ENCODE results near the gene NBEAL2.

DNA sequence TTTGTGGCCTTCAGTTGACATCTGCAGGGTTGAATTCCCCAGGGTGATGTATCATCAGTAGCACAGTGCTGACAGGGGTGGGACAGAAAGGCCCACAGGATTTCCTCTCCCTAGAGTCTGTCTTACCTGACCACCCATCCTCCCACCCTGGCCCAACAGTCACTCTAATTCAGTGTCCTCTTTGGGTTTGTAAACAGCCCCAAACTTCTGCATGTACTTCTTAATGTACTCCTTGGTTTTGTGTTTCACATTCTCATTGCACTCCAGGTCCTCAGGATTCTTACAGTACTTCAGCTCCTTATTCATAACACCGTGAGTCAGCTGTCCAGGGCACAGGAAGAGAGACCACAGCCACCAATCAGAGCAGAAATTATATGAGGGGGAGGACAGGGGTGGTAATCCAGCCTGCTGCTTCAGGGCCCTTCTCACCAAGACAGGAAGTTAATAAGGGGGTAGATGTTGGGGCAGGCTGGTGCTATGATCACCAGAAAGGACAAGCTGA, 37.5 kb downstream of the NBEAL2 start:
- TF ChIP-seq TAF1 (IDR thresholded peaks at IDR 0.05; ENCODE audit: low read depth) (no peak), EZH2 (IDR thresholded peaks at IDR 0.05; ENCODE audit: borderline replicate concordance, insufficient read depth, low read length, poor library complexity, severe bottlenecking) (no peak), RAD21 (conservative IDR thresholded peaks at IDR 0.05) (no peak), MXI1 (conservative IDR thresholded peaks at IDR 0.05; ENCODE audit: poor library complexity, severe bottlenecking) (no peak), SMC3 (conservative IDR thresholded peaks at IDR 0.05; ENCODE audit: poor library complexity) (no peak), POLR2AphosphoS5 (IDR thresholded peaks at IDR 0.05) (no peak), EP300 (conservative IDR thresholded peaks at IDR 0.05; ENCODE audit: poor library complexity, severe bottlenecking) (no peak)
- TF ChIP-seq, protein P1, sequence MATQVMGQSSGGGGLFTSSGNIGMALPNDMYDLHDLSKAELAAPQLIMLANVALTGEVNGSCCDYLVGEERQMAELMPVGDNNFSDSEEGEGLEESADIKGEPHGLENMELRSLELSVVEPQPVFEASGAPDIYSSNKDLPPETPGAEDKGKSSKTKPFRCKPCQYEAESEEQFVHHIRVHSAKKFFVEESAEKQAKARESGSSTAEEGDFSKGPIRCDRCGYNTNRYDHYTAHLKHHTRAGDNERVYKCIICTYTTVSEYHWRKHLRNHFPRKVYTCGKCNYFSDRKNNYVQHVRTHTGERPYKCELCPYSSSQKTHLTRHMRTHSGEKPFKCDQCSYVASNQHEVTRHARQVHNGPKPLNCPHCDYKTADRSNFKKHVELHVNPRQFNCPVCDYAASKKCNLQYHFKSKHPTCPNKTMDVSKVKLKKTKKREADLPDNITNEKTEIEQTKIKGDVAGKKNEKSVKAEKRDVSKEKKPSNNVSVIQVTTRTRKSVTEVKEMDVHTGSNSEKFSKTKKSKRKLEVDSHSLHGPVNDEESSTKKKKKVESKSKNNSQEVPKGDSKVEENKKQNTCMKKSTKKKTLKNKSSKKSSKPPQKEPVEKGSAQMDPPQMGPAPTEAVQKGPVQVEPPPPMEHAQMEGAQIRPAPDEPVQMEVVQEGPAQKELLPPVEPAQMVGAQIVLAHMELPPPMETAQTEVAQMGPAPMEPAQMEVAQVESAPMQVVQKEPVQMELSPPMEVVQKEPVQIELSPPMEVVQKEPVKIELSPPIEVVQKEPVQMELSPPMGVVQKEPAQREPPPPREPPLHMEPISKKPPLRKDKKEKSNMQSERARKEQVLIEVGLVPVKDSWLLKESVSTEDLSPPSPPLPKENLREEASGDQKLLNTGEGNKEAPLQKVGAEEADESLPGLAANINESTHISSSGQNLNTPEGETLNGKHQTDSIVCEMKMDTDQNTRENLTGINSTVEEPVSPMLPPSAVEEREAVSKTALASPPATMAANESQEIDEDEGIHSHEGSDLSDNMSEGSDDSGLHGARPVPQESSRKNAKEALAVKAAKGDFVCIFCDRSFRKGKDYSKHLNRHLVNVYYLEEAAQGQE (IDR thresholded peaks at IDR 0.05; ENCODE audit: borderline replicate concordance): no peak
- TF ChIP-seq, protein P2, sequence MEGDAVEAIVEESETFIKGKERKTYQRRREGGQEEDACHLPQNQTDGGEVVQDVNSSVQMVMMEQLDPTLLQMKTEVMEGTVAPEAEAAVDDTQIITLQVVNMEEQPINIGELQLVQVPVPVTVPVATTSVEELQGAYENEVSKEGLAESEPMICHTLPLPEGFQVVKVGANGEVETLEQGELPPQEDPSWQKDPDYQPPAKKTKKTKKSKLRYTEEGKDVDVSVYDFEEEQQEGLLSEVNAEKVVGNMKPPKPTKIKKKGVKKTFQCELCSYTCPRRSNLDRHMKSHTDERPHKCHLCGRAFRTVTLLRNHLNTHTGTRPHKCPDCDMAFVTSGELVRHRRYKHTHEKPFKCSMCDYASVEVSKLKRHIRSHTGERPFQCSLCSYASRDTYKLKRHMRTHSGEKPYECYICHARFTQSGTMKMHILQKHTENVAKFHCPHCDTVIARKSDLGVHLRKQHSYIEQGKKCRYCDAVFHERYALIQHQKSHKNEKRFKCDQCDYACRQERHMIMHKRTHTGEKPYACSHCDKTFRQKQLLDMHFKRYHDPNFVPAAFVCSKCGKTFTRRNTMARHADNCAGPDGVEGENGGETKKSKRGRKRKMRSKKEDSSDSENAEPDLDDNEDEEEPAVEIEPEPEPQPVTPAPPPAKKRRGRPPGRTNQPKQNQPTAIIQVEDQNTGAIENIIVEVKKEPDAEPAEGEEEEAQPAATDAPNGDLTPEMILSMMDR (IDR thresholded peaks at IDR 0.05; ENCODE audit: poor library complexity, severe bottlenecking): no peak

Measured in neural cell (in vitro differentiated cells).